HG03565 (cell line): ENCODE results near the gene RIOX2.
"Not testable (repeated sequence)": the region's sequence is repeated elsewhere in the genome, so short reads cannot be mapped to it uniquely, and the experiment has no call there.

Experiments
- ATAC-seq: cut with Tn5 transposase; IDR thresholded peaks from one replicate; pipeline ENCODE4 v1.9.1; 2021; ENCODE audit warnings: mild to moderate bottlenecking, moderate library complexity; ENCODE audit not compliant: unreplicated experiment

RIOX2 gene

DNA sequence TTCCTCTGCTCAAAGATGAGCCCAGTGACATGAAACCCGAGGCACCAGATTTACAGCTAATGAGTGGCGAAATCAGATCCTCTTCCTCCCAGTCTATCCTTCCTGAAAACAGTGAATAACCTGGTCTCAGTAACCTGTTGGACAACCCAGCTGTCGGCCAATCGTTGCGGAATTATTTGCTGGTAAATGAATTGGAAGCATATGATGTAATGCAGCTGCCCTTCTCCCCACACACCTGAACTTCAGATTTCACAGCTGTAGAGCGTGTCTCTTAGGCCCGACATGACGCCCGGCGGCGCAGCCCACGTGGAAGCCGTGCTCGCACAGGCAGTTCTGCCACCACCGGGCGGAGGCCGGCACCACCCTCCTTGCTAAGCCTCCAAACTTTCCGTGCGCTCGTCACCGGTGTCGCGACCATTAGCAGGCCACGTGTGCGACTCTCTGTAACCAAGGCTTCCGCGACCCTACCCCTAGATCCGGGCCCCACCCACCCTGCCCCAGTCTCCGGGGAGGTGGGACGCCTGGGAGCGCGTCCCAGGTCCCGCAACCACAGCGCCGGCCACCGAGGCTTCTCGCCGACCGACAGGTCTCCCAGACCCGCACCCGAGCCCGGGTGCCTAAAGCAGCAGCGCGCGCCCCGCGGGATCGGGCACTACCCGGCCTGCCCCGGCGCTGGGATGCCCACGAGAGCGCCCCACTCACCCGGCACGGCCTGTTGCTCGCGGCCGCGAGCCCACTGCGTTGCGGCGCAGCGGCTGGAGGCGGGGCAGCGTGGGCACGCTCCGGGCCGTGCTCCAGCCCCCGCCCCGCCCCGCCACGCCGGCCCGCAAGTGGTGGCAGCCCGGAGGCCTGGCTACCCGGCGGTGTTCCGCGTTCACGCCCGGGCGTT is at the start of gene RIOX2:
RIOX2 (minus strand) TSS at position 753 of the 889 bp plus-strand sequence. CDS start 4,838 bp downstream, outside the sequence.
- peak; percentile 84 for ATAC-seq

DNA sequence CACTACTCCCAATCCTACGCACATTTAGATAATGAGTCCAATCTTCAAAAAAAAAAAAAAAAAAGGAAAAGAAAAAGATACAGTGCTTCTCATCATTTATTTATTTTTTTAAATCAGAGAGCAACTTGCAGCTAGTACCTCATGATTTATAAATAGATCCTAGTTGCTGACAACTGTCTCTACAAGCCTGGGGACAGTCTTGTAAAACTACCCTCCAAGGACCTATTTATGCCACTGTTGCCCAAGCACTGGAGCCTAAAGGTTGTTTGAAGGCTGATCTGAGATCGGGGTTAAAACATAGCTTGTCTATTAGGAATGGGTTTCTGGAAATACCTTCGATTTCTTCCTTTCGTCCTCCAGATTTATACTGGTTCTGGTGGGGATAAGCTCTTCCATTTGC is 48.2 kb upstream of the RIOX2 start:
- no peak for ATAC-seq

DNA sequence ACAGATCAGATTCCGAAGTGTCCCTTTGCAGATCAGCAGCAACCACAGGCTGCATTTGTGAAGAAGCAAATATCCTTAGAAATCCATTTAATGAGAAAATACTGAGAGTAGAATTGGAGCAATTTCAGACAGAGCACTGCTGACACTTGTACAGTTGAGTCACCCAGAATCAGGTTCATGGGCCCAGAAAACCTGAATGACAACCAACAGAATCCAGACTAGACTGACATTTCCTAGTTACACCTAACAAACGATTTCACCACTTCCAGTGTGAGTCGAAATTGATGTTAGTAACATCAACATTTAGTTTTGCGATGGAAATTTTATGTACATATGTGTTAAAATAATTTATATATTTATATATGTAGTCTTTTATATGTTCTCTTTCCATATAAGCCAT is 46.1 kb upstream of the RIOX2 start:
- ATAC-seq, result no peak

- ATAC-seq, result no peak
Observed at GRCh38 chr3:98014268-98014585, 42.0 kb upstream of the RIOX2 start.

- ATAC-seq, result no peak
Observed at GRCh38 chr3:98013411-98014267, 41.4 kb upstream of the RIOX2 start.

- no peak for ATAC-seq
Observed at GRCh38 chr3:98012979-98013378, 40.7 kb upstream of the RIOX2 start.

- ATAC-seq, result not testable (repeated sequence)
Observed at GRCh38 chr3:98010883-98011449, 38.7 kb upstream of the RIOX2 start.

- no peak for ATAC-seq
Observed at GRCh38 chr3:98010194-98010882, 38.1 kb upstream of the RIOX2 start.

DNA sequence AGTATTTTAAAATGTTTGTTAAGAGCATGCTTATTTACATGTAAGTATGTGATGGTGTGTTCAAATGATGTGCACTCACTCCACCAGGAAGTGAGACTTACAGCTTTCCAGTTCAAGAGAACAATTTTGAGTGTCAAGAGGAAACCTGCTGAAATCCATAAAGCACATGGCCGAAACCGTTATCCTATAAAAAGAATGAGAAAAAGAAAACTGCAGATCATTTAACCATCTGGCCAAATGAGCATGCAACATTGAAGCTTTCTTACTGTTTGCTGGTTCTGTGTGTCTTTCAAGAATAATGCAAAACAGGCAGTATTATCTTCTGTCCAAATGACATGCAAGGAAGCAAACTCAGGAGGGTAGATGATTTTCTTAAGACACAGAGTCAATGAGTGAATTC is 36.6 kb upstream of the RIOX2 start:
- ATAC-seq, result peak; percentile 54

GRCh38 chr3:98005438-98005837 is 33.2 kb upstream of the RIOX2 start:
- ATAC-seq, result no peak

GRCh38 chr3:98004721-98005120 is 32.5 kb upstream of the RIOX2 start:
- ATAC-seq, result no peak

- no peak for ATAC-seq
Observed at GRCh38 chr3:98003306-98003969, 31.2 kb upstream of the RIOX2 start.

- no peak for ATAC-seq
Observed at GRCh38 chr3:98002717-98003116, 30.5 kb upstream of the RIOX2 start.

- ATAC-seq, result no peak
Observed at GRCh38 chr3:97999994-98000393, 27.8 kb upstream of the RIOX2 start.

GRCh38 chr3:97999103-97999502 is 26.9 kb upstream of the RIOX2 start:
- ATAC-seq, result no peak

DNA sequence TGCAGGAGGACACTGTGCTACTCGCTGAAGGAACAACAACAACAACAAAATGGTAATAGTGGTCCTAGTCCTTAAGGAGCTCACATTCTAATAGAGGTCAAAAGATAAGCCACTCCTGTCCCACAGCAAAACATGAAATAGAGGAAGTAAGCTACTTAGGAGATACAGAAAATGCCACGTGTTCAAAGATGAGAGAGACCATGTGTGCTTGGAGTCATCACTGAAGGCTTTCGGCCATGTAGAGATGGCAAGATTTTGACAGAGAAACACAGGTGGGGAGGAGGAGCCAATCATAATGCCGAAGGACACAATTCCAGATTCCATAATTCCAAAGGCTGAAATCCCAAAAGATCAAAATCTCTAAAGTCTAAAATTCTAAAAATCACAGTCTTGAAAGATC is 24.8 kb upstream of the RIOX2 start:
- ATAC-seq, result no peak

DNA sequence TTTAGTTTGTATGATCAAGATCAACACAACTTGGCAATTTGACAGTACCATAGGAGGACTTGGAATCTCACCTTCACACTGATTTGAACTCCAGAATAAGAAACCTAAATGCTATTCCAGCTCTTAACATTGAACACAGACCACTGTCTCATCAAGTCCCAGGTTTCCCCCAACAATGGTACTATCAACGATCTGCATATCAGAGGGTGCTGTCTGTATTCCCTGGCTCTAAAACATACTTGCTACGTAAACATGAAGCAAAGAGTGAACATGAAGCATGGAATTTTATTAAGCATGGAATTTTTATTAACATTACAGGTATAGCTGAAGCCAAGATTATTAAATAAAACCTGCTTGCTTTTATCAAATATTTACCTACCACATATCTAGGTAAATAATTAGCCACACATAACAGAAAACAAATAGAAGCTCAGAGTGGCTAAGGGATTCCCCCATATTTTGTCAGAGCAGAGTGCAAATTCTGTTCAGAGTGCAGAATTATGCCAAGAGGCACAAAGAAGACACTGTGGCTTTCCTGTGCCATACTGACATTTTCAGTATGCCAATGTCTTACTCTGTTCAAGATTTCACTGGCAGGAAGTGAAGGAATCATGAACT is 22.2 kb upstream of the RIOX2 start:
- no peak for ATAC-seq

DNA sequence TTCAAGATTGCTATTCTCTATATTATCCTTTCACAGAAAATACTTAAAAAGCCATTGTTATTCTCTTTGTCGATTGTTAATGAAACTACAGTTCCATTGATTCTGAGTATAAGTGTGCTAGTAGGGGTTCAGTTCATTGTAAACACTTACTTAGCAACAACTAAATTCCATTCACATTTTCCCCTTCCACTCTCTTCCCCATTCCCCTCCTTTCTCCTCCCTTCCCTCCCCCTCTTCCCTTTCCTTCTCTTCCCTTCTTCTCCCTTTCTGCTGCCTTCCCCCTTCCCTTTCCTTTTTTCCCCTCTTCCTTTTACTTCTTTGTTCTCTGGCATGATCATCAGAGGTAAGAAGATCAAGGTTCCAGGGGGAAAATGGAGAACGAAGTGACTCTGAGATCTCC is 21.3 kb upstream of the RIOX2 start:
- no peak for ATAC-seq

GRCh38 chr3:97992547-97993173 is 20.4 kb upstream of the RIOX2 start:
- no peak for ATAC-seq

DNA sequence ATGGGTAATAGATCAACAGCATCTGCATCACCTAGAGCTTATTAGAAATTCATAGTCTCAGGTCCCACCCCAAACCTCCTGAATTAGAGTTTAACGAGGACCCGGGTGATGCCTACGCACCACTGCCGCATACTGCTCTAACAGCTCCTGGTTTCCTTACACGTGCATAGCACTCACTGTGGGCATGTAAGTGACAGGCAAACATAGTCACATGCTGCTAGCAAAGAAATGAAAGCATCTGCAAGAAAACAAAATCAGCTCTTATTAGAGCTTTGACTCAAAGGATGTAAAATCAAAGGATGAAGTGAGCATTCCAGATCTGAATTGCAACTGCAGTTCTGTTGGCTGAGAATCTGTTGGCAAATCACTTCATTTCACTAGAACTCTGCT is 19.1 kb upstream of the RIOX2 start:
- no peak for ATAC-seq
